HG02798 (cell line): ENCODE measurements around the gene BEST2.

ENCODE experiments used
- ATAC-seq: cut with Tn5 transposase; IDR thresholded peaks from one replicate; pipeline ENCODE4 v1.9.1; 2021; ENCODE audit warnings: mild to moderate bottlenecking; ENCODE audit not compliant: unreplicated experiment, poor library complexity

Gene BEST2

DNA sequence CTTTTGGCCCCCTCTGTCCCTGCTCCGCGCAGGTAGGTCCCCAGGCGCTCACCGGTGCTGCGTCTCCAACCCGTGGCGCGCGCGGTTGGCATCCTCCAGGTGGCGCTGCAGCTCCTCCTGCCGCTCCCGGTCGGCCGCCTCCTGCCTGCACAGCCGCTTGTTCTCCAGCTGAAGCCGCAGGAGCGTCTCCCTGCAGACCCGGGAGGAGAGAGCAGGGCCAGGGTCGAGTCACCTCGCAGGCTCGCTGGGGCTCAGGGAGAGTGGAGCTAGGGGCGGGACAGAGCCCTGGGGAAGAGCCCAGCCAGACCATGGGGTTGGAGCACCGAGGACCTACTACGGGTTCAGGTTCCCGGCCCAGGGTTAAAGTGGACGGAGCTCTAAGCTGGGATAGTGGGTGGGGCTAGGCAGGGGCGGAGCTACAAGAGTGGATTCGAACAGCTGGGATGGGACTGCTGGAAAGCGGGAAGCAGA is 14.5 kb downstream of the BEST2 start:
- ATAC-seq, result no peak

DNA sequence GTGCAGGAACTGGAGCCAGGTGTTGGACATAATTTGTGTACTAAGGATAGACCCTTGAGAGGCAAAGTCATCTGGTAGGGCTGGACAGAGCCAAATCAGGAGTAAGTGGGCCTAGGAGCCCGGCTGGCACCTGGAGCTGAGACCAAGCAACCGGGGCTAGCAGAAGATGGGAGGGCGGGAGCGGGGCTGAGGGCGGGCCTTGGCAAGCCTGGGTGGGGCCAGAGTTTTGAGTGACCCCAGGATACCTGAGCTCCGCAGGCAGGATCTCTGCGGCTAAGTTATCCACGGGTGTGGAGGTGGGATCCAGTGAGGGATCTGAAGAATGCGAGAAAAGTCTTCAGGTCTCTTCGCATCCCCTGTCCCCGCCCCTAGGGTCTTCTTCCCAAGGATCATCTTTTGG is 15.6 kb downstream of the BEST2 start:
- ATAC-seq, result no peak

DNA sequence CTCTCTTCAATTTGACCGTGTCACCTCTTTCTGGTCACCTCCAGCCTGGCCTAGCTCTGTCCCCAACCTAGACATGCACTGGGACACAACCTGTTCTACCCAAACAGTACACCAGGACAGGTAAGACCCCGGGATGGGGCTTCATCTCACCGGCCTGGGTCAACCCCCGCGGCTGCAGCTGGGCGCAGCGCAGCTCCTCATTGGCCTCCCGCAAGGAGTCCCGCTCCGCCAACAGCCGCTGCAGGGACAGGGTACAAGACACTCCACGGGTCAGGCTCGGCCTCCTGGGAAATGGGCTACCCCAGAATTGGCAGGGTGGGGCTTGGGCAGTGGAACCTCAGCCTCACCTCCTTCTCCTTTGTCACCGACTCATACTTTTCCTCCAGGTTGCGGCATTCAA is 16.1 kb downstream of the BEST2 start:
- ATAC-seq, result no peak

DNA sequence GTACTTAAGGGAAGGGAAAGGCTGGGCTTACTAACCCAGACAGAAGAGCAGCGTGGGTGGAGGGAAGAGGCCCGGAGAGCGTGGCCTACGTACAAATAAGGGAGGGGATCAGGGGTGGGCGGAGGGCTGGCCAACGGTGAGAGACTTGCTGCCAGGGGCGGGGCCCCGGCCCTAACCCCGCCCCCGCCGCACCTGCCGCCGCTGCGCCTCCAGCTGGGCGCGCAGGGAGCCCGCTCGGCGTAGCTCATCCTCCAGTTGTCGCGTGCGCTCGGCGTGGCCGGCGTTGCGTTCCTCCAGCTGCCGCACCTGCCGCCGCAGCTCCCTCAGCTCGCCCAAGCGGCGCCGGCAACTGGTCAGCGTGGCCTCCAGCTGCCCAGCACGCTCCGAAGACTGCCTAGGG is 18.1 kb downstream of the BEST2 start:
- peak; percentile 61 for ATAC-seq

DNA sequence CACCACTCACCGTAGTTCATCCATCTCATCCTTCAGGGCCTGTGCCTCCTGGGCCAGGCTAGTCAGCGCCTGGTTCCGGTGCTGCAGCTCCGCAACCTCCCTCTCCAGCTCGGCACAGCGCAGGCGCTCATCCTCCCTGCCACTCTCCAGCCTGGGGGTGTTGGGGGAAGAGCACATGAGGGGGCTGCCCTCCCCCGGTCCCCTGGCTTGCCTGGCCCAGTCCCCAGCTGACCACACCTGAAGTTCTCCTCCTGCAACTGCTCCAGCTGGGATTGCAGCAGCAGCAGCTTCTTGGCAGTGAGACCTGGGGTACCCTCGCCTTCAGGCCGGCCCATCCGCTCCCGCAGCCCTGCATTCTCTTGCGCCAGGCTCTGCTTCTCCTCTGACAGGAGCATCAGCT is 19.3 kb downstream of the BEST2 start:
- ATAC-seq, result no peak

DNA sequence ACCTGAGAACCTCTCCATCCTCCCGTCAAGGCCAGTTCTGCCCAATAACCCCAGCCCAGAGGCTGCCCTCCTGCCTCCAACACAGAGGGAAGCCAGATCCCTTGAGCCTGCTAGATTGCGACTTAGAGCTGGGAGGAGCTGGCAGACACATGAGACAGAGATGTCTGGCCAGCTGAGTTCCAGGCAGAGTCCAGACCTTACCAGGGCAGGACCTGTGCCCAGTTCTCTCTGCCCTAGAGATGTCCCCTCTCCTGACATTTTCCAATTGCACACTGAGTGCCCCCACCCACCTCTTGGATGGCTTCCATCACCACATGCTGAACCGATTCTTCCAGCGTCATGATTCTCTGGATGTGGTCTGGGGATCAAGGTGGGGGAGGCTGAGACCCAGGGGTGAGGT is 20.7 kb downstream of the BEST2 start:
- ATAC-seq, result no peak

DNA sequence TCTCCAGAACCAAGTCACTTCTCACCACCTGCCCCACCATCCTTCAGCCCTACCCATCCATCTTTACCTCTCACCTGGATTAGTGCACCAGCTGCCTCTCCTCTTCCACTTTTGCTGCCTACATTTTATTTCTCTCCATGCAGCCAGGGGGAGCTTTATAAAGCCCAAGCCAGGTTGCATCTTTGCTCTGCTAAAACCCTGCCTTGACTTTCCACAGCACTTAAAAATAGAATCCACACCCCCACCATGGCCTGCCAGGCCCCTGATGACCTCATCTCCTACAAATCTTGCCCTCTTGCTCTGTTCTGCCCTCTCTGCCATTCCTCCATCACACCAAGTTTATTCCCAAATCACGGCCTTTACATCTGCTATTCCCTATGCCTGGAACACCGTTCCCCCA is 22.0 kb downstream of the BEST2 start:
- ATAC-seq, result no peak

DNA sequence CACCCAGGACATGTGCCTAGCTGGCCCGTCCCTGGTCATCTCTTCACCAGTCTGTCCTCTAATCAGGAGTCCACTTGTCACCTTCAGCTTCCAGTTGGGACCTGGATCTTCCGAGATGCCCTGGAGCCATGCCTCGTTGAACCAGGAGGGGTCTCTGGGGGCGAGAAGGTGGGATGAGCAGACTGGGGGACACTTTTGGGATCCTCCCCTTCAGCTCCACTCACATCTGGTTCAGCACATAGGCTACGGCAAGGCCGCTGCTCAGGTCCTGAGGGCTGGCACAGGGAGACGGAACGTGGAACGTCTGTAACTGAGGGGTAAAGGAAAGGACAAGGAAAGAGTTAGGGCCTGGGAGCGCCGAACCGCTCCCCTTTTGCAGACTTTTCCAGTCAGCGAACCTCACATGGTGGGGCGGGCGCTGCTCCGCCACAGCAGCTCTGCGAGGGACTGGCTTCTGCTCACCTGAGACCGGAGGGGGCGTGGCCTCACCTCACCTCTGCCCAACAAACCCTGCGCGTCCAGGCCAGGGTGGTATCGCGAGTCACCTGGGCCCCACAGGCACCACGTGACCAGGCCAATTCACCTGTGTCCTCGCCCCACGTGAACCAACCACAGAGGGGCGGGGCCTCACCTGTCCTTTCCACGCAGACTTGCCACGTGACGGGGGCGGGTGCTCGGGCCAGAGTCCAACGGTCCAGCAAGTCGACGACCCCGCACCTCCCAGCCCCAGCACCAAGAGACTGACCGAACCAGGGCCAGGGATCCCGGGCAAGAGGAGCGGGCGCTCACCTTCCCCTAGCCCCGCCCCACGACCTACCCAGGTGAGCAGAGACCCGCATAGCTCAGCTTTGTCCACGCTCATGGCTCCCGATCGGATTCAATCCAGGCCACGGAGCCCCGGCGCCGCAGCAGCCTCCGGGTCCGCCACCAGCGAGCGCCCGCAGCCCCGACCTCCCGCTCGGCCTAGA is 23.3 kb downstream of the BEST2 start, which contains the start of gene HOOK2:
Gene HOOK2, minus strand, starts transcription at position 965 of the 968 bp plus-strand sequence. Its CDS starts 103 bp downstream, at position 862.
- ATAC-seq, result peak; percentile 7

DNA sequence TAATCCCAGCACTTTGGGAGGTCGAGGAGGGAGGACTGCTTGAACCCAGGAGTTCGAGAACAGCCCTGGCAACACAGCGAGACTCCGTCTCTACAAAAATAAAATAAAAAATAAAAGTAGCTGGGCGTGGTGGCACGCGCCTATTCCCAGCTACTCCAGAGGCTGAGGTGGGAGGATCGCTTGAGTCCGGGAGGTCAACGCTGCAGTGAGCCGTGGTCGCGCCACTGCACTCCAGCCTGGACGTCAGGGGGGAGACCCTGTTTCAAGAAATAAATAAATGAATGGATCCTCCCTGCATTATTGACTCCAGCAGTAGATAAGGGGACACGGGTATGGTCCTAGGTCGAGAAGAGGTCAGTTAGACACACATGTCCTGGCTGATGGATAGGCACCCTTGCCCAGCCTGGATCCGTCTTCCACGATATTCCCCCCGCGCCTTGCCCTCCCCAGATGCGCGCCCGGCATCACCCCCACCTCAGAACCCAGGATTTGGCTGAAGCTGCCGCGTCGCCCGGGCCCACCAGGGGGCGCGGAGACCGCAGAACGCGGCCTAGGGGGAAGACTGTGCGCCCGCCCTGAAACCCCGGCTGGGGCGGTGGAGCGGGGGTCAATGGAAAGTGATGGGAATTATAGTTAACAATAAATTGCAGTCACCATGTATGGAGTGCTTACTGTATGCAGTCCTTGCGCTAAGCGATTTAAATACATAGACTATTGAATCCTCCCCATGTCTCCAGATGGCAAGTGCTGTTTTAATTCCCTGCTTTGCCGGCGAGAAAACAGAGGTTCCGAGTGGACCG is 25.8 kb downstream of the BEST2 start:
- ATAC-seq, result peak; percentile 32

DNA sequence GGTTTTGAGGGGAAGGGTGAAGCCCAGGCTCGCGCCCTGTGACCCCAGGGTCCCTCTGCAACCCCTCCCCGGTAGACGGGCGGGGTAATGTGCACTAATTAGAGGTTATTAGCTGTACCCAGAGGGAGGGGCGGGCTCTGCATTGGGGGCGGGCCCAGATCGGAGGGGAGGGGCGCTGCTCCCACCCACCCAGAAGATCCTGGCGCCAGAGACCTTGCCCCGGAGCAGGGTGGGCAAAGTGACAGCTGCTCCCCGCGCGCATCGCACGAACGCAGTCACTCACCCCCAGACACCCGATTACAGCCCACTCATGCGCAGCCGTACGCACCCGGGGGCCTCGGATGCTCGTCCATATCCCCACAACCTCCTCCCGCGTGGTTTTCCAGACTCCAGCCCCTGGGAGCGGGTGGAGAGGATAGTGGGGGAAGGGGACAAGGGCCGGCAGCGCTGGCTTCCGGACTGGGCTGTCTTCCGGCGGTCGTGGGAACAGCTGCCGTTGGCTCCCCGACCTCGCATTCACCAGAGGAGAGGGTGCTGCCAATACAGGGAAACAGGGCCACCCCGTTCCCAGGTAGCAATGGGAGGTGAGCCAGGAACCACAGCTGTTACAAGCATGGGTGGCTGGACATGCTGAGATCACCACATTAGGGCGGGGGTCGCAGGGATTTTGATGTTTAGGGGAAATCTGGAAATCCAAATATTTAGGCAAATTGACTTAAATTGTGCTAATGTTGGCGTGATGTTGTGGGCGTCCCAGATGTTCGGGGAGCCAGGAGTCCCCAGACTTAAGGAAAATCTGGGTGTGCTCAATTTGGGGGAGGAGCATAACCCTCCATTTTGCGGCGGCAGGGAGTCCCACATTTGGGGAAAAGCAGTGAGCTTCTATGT is 26.7 kb downstream of the BEST2 start:
- no peak for ATAC-seq

DNA sequence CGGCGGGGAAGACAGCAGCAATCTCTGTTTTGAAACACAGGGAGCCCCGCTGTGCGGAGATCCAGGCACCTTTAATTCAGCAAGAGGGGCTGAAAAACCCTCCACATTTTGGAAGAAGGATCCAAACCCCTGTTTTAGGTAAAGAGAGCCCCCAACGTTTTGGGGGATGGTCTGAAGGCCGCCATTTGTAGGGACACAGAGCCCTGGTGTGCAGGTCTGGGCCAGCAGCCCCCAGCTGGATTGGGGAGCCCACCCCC is 27.2 kb downstream of the BEST2 start:
- ATAC-seq, result no peak

DNA sequence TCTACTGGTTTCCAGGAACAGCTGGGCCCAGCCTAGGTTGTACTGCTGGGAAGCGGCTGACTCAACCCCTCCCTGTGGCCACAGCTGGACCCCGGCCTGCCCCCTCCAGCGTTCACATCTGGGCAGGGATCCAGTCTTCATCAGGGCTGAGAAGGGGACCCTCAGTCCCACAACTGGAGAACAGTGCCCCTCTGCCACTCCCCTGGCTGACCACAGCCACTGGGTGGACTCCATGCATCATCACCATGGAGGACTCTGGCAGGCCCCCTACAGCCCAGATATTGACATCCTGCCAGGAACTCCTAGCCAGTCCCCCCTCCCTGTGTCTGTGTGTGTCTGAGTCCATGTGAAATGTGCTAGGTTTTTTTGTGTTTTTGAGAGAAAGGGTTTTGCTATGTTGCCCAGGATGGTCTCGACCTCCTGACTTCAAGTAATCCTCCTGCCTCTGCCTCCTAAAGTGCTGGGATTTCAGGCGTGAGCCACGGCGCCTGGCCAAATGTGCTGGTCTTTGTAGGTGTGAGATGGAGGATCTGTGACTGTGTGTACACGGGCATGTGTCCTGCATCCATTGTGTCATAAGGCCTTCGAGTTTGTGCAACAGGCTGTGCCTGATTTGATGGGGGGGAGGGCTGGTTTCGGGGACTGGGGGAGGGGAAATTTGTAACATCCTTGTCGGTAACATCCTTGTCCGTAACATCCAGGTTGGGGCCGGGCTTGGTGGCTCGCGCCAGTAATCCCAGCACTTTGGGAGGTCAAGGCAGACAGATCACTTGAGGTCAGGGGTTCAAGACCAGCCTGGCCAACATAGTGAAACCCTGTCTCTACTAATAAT is 27.8 kb downstream of the BEST2 start:
- no peak for ATAC-seq

DNA sequence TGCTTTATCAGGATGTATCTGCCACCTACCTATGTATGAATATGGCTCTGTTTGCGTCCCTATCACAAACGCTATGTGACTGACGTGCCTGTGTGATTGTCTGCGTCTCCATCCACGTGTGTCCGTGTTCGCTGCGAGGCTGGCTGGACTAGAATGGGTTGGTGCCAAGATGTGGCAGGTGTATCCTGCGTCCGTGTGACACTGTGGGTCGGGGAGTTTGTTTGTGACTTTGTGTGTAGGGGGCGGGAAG is 30.5 kb downstream of the BEST2 start:
- ATAC-seq, result no peak

DNA sequence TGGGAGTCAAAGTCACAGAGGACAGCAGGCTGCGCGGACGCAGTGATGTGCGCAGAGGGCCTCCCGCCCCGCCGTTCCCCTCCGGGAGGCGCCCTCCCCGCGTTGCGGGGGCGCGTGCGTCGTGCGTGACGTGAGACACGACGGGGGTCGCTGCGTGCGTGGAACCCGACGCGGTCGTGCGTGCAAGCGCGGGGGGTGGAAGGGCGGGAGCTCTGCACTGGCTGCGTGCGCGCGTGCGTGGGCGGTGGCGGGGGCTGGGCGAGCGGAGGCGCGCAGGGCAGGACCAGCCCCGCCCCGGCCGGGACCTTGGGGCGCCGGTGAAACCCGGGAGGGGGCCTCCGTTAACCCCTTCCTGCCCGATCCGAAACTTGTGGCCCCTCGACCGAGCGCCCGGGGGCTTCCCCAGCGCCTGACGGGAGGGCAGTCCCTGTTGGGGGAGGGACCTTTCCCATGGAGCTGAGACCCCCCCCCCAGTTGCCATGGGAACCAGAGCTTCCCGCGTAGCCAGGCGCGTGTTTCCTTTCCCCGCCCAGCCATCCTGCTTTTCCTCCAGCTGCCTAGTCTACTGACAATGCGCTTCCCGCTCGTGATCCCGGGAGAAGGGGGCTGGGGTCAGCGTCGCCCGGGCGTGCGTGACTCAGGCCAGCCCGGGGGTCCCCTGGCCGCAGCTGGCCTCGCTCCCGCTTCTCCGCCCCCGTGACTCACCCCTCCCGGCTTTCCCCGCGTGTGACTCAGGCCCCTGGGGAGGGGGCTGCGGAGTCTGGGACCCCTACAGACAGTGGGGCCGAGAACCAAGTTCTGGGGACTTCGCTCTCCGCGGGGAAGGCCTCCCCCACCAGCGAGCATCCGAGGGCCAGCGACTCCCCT is 31.1 kb downstream of the BEST2 start:
- ATAC-seq, result peak; percentile 63

DNA sequence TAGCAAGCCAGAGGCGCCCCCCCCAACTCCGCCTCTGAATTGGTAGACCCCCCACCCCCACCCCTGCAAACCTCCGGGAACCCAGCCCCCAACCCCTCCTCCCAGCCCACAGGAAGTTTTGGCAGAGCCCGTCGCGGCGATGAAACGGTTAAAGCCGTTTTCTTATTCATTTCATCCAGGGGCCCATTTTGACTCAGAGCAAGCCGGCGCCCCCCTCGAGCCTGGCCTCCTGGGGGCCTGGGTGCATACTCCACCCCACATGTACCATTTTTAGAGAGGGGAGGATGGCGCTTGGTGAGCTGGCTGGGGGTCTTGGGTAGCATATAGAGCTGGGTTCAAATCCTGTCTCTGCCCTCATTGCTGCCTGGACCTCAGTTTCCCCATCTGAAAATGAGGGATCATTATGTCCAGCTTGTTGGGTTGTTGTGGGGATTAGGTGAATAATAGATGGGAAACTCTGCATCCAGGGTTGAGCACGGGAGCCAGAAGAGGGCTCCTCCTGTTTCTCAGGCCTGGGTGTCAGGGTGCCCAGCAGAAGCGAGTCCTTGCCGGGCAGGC is 31.8 kb downstream of the BEST2 start:
- no peak for ATAC-seq

DNA sequence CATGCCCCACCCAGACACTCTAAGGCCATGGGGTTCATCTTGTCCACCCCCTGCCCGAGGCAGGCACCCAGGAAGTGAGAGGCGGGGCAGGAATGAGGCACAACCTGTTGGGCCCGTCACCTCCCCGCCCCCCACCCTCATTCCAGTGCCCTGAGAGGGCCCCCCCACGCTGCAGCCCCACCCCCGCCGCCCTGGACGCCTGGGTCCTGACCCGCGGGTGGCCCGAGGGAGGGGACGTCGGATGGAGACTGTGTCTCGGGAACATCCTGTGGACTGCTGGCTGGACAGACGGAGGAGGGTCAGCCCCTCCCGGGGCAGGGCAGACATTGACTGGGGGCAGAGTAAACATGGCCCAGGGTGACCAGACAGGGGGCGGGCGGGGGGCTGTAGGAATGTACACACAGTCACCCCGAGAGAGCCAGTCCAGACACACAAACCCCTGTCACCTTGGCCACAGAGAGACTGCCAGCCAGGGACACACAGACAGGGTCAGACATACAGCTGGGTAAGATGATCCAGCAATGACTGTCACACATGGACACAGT is 32.3 kb downstream of the BEST2 start:
- ATAC-seq, result no peak

DNA sequence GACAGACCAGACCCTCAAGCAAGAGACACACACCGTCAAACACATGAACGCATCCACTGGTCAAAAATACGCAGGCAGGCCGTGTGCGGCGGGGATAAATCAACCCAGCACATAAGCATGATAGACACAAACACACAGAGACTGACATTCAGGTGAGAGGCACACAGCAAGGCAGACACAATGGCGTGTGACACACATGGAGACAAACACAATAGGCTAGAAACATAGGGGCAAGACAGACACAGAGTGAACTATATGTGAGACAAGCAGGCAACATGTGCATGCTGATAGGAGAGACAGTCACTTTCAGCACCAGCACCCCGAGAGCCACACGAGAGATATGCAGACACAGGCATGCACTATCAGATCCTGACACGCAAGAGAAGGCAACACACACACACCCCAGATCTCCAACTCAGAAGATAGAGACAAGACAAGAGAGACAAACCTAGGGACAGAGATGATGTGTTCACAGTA is 32.8 kb downstream of the BEST2 start:
- ATAC-seq, result no peak

DNA sequence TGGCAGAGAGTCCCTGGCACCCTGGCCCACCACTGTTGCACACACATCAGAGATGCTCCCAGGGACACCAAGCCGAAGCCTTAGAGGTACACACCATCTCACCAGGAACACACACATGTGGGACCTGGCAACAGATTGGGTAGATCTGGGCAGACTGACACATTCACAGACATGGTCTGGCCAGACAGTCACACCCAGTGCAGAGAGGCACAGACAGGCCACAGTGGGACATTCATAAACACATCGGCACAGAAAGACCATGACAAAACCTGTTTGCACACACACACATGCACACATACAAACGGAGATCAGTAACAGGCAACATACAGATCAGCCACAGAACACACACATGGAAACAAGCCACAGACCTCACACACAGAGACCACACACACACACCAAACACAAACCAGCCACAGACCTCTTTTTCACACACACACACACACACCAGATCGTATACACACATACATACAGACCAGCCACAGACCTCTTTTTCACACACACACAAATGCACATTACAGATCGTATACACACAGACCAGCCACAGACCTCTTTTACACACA is 33.4 kb downstream of the BEST2 start:
- no peak for ATAC-seq
